ENCODE data around the gene PI4KA.
"Not testable (repeated sequence)": the region's sequence is repeated elsewhere in the genome, so short reads cannot be mapped to it uniquely, and the experiment has no call there.

Gene PI4KA

DNA sequence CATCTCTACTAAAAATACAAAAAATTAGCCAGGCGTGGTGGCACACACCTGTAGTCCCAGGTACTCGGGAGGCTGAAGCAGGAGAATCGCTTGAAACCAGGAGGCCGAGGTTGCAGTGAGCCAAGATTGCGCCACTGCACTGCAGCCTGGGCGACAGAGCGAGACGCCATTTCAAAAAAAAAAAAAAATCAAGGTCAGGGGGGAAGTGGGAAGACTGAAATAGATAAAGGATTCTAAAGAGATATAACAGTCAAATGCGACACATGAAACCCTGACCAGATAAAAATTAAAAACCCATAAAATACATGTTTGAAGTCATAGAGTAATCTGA is 89.2 kb downstream of the PI4KA start:
- H3K27ac Mint-ChIP-seq: not testable (repeated sequence)

DNA sequence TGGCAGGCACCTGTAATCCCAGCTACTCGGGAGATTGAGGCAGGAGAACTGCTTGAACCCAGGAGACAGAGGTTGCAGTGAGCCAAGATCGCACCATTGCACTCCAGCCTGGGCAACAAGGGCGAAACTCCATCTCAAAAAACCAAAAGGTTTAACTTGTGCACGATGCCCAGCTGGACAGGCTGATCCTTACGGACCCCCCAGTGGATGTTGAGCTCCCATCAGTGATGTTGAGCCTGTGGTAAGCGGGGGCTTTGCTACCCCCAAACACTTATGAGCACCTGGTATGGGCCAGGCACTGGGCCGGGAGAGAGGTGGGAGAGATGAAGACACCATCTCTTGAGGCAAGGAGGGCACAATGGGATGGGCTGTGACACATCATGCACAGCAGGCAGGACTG is 92.1 kb downstream of the PI4KA start:
- DNase-seq: no peak
- ATAC-seq: no peak
- Mint-ChIP-seq H3K27me3 (no peaks in the 10 kb centered on the region), H3K27ac (no peak overlapping the region), H3K4me1 (peaks cover 11% of the 10 kb centered on the region), H3K9me3 (no peaks in the 10 kb centered on the region), H3K4me3 (no peak overlapping the region)

More for the DNA sequence above, 89.2 kb downstream of the PI4KA start:
- not testable (repeated sequence) for ATAC-seq, H3K27me3 Mint-ChIP-seq, H3K9me3 Mint-ChIP-seq, DNase-seq, H3K4me3 Mint-ChIP-seq
- peaks cover 11% of the 10 kb centered on the region for H3K4me1 Mint-ChIP-seq

DNA sequence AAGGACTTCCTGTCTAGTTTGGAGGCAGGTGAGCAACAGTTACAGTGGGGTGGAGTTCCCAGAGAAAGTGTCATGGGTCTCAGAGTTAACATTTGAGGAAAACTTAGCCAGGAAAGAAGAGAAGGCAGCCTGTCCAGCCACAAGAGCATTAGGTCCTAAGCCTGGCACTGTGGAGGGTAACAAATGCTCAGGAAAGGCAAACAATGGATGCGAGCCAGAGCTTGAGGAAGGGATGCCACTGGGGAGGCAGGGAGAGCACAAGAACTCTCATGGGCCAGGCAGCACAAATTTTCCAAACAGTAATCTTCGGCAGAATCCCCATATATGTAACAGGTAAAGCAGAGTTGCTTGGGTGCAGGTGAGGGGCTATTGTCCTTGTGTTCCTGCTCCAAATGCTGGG is 92.7 kb downstream of the PI4KA start:
- H3K9me3 Mint-ChIP-seq: no peaks in the 10 kb centered on the region

DNA sequence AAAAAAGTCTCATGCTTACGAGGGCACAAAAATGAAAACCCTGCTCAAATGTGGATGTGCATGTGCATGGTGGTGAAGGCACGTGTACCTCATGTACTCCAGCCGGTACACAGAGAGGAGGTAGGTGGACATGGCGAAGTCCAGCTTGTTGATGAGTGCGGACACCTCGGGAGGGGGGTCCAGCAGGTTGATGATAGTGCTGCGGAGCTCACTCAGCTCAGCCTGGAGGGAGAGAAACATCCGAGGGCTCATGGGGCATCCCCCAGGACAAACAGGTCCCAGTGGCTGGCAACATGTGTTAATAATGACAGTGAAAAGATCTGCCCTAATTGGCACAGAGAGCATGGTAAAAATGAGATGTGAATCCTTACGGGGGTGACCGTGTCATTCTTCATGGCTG is 93.9 kb downstream of the PI4KA start:
- Mint-ChIP-seq H3K4me1 (peaks cover 11% of the 10 kb centered on the region), H3K27ac (peak overlapping the region in 1 of 2 donors; percentile 15), H3K9me3 (no peaks in the 10 kb centered on the region)

More for the DNA sequence above, 92.7 kb downstream of the PI4KA start:
- no peak for ATAC-seq
- no peak overlapping the region for H3K4me3 Mint-ChIP-seq
- no peak for DNase-seq
- H3K27me3 Mint-ChIP-seq: no peaks in the 10 kb centered on the region
- H3K27ac Mint-ChIP-seq: no peak overlapping the region
- H3K4me1 Mint-ChIP-seq: peaks cover 11% of the 10 kb centered on the region

DNA sequence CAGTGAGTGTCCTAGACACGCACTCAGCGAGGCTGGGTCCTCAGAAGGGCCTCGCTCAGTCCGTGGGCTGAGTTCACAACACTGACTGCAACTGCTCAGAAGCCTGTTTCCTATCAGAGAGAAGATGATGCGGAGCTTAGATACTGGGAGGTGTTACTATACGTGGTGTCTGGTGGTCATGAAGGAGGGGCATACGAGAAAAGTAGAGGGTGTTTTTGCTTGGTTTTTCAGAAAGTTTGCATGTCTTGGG is 94.2 kb downstream of the PI4KA start:
- Mint-ChIP-seq H3K4me1 (peaks cover 11% of the 10 kb centered on the region), H3K4me3 (no peak overlapping the region), H3K9me3 (no peaks in the 10 kb centered on the region), H3K27ac (peak overlapping the region in 1 of 2 donors; percentile 15), H3K27me3 (no peaks in the 10 kb centered on the region)
- no peak for DNase-seq
- no peak for ATAC-seq

More for the DNA sequence above, 93.9 kb downstream of the PI4KA start:
- Mint-ChIP-seq H3K4me3 (no peak overlapping the region), H3K27me3 (no peaks in the 10 kb centered on the region)
- DNase-seq (no peak), ATAC-seq (no peak)

DNA sequence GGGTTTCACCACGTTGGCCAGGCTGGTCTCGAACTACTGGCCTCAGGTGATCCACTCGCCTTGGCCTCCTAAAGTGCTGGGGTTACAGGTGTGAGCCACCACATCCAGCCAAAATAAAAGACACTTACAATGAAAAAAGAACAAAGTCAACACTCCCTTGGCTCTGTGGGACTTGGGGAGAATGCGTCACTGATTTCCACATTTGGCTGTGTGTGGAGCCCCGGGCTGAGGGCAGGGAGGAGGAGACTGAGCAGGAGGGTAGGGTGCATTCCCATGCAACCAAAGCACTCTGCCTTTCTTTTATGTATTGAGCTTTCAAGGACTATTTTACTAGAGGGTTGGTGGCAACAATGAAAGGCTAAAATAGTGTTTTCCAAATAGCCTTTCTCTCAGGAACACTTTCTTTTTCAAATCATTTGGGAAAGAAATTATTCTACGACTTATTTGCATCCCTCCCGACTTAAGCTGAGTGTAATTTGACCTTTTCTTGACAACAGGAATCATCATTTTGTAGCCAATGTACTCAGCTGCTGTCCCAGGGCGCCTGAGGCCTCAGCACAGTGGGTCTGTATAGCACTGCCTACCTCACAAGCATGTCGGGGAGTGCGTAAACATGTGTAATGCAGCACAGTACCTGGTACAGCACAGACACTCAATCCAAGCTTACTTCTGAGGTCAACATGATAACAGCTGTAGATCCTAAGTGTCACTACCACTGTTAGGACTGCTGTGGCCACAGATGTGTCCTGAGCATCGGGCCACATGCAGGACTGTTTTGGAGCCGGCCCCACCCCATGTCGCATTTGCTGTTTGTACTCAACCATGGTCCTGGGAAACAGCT is 94.8 kb downstream of the PI4KA start:
- Mint-ChIP-seq H3K27me3 (no peaks in the 10 kb centered on the region), H3K4me3 (no peak overlapping the region), H3K4me1 (peaks cover 6% of the 10 kb centered on the region), H3K9me3 (no peaks in the 10 kb centered on the region), H3K27ac (no peak overlapping the region)
- ATAC-seq (no peak), DNase-seq (no peak)

DNA sequence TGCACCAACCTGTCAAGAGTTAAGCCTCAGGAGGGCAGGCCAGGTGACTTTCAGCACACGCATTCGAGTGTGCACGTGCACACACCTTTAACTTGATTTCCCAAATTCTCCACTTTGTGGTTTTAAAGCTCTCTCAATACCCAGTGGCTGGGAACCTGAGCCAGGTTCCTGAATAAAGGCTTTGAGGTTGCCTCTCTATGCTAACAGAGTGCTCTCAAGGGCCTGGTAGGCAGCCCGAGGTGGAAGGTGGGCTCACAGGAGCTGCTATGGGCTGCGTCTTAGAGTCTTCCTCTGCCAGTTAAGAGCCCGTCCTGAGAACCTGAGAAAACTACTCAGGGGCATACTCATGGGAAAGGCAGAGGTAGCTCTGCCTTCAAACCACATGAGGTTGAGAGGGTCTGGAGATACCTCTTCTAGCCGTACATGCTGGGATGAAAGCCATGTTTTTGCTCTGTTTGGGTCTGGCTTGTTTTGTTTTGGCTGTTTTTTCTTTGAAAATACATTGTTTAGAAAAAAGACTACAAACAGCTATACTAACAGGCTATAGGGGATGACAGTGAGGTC is 96.3 kb downstream of the PI4KA start:
- Mint-ChIP-seq H3K27me3 (no peaks in the 10 kb centered on the region), H3K9me3 (no peaks in the 10 kb centered on the region), H3K4me1 (no peaks in the 10 kb centered on the region), H3K27ac (no peak overlapping the region), H3K4me3 (no peak overlapping the region)
- DNase-seq (no peak), ATAC-seq (no peak)

DNA sequence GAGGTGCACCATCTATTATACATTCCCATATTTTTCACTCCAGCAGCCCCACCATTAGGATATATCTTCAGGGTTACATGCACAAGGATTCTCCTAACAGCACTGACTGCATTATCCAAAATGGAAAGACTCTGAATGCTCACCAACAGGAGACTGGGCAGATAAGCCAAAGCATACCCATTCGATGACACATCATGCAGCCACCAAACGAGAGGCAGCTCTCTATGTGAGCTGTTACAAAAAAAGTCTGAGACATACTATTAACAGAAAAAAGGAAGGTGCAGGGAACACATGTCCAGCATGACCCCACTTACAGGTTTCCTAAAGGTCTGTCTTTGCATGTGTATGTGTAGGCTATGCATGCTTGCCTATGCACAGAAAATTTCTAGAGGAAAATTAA is 97.1 kb downstream of the PI4KA start:
- DNase-seq: no peak
- ATAC-seq: no peak

DNA sequence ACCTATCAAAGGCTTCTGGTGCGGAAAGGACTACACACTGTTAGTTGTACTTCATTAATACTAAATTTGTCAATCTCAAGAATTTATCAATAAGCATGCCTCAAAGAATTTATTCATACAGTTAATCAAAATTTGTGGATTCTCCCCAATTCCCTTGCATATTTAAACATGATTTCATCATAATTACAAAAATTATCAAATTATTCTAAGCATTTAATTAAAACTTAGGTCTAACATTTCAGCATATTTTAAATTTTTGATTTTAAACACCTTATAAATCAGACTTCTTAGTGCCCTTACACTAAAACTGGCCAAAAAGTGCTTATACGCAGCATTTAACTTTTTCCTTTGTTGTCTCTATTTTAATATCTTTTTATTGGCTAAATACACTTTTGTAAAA is 98.5 kb downstream of the PI4KA start:
- no peaks in the 10 kb centered on the region for H3K4me1 Mint-ChIP-seq
- H3K4me3 Mint-ChIP-seq: no peak overlapping the region
- no peak for ATAC-seq
- DNase-seq: no peak
- no peaks in the 10 kb centered on the region for H3K27me3 Mint-ChIP-seq
- no peaks in the 10 kb centered on the region for H3K9me3 Mint-ChIP-seq
- no peak overlapping the region for H3K27ac Mint-ChIP-seq

More for the DNA sequence above, 97.1 kb downstream of the PI4KA start:
- Mint-ChIP-seq H3K4me1 (no peaks in the 10 kb centered on the region), H3K27ac (no peak overlapping the region), H3K27me3 (no peaks in the 10 kb centered on the region), H3K4me3 (no peak overlapping the region), H3K9me3 (no peaks in the 10 kb centered on the region)

DNA sequence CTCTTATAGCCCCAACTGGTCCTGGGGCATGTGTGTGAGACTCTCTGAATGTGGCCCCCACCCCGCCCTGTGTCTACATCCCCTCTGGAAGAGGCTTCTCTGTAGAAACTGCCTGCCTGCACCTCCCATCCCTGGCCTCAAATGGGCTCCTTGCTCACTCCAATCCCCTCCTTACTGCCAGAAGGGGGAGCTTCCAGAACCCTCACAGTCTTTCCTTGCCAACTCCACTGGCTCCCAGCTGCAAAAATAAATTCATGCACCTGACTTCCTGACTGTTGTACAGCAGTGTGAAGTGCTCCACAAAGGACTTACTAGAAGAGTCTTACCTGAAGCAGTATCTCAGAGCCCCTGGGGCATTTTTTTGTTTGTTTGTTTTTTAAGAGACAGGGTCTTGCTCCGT is 99.9 kb downstream of the PI4KA start:
- Mint-ChIP-seq H3K4me3 (no peak overlapping the region), H3K27me3 (no peaks in the 10 kb centered on the region), H3K4me1 (no peaks in the 10 kb centered on the region), H3K27ac (no peak overlapping the region), H3K9me3 (no peaks in the 10 kb centered on the region)
- no peak for DNase-seq
- no peak for ATAC-seq

DNA sequence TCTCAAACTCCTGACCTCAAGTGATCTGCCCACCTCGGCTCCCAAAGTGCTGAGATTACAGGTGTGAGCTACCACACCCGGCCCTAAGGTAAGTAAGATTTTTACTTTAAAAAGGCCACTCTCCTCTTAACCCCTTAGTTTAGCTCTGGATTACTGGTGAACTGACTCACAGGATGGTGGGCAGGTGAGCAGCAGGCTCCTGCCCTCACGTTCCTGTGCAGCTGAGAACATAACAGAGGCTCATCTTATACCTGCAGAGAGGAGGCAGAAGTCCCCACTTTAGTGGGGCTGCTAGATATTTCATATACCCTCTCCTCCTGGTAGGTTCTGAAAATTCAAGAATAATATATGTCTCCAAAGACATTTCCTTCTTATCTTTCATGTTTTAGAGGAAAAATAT is 101.8 kb downstream of the PI4KA start:
- ATAC-seq (no peak), DNase-seq (no peak)
- peak overlapping the region in 1 of 2 donors; percentile 54 for H3K27ac Mint-ChIP-seq
- no peaks in the 10 kb centered on the region for H3K9me3 Mint-ChIP-seq
- H3K4me1 Mint-ChIP-seq: no peaks in the 10 kb centered on the region
- H3K27me3 Mint-ChIP-seq: no peaks in the 10 kb centered on the region
- no peak overlapping the region for H3K4me3 Mint-ChIP-seq

DNA sequence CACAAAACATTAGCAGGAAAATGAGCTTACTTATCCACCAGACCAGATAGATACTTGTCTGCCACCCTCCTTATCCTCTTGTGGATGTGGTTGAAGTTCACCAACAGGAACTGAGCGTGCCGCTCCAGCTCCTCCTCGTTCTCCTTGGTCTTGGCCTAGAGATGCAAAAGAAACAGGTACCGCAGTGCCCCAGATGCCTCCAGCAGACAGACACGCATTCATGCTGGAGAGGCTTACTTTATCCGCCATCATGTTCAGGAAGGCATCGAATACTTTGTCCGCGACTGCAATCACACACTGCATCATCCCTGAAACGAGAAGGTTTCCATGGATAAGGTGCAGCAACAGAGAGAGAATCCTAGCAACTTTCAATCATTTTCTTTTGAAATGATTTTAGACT is 105.7 kb downstream of the PI4KA start:
- DNase-seq (no peak), ATAC-seq (no peak)
- H3K4me1 Mint-ChIP-seq: peaks cover 34% of the 10 kb centered on the region
- peak overlapping the region in 1 of 2 donors; percentile 49 for H3K27ac Mint-ChIP-seq
- H3K9me3 Mint-ChIP-seq: no peaks in the 10 kb centered on the region
- H3K4me3 Mint-ChIP-seq: no peak overlapping the region
- no peaks in the 10 kb centered on the region for H3K27me3 Mint-ChIP-seq

DNA sequence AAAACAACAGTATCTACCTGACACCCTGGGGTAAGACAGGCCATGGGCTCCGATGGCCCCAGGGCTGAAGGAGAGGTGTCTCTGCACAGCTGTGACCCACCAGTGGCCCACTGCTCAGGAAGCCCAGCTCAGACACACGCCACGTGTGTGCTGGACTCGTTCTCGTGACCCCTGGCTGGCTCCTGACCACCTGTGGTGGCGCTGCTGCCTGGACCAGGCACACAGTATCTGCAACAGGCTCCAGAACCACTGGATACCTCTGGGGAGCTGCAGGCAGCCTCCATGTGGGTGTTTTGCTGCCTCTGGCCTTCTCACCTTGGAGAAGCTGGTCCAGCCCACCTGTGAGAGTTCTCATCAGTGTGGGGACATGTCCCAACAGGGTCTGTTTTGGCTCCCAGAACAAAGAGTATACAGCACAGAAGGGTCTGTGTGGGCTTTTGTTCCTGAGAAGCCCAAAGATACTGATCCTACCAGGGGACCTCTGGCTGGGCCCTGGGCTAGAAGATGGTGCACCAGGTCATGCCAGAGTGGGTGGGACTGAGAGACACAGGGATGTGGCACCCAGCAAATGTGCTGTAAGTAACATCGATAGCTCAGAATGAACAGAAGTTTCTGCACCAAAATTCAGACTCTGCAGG is 106.4 kb downstream of the PI4KA start:
- H3K4me1 Mint-ChIP-seq: peaks cover 34% of the 10 kb centered on the region
- ATAC-seq: no peak
- no peak overlapping the region for H3K4me3 Mint-ChIP-seq
- H3K9me3 Mint-ChIP-seq: no peaks in the 10 kb centered on the region
- no peak overlapping the region for H3K27ac Mint-ChIP-seq
- H3K27me3 Mint-ChIP-seq: no peaks in the 10 kb centered on the region
- no peak for DNase-seq

DNA sequence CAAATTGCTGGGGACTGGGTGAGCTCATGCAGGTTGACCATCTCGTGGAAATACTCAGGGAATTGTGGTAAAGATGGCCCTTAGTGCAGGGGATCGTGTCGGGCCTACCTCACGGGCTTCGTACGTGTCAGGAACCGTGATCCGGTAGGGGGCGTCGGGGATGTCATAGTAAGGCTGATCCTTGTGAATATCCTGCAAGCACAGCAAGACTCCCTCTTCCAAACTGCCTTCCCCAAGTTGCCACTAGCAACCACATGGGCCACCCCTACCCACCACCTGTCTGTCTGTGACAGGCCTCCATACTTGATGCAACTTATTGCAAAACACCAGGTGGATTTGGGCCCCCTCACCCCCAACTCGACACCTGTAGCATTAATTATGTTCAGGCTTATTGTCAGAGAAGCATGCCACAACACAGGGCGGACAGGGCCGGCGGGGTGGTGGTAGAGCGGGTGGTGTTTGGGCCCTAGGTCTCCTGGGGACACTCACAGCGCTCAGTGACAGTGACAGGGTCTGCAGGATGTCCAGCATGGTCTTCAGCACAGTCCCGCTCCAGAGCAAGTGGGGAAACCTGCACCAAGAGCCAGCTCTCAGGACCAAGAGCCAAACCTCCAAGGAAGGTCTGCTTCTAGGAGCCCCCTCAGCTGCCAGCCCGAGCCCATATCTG is 107.3 kb downstream of the PI4KA start:
- Mint-ChIP-seq H3K27me3 (no peaks in the 10 kb centered on the region), H3K4me3 (no peak overlapping the region), H3K27ac (peak overlapping the region in 1 of 2 donors; percentile 52), H3K4me1 (peaks cover 34% of the 10 kb centered on the region), H3K9me3 (no peaks in the 10 kb centered on the region)
- no peak for ATAC-seq
- DNase-seq: no peak

DNA sequence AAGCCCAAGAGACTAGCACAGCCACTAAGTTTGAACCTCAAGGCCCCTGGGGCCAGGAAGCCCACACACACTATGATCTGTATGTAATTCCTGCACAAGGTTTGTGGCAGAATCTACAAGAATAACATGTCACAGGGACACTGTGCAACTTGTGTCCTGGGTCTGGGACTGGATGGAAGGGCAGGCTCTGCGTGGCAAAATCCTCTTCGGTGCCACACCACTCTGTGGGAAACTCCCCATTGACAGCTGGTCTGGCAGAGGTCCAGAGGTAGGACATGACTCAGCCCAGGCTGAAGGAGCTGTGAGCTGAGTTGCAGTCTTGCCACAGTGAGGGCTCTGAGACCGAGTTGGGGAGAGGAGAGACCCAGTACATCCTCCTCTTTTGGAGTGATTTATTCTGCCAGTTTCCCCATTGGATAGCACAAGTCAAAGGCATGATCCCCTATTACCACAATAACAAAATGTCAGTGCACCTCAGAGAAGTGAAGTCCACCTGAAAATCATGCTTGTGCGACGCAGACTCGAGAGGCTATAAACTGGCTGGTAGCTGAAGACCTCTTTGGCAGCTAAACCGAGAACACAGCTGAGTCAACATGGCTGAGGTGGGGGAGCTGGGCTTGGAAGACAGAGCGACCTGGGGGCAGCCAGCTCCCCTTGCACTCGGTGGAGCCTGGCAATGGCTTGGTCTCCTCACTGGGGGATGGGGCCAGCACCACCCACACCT is 108.0 kb downstream of the PI4KA start:
- DNase-seq (peak; percentile 31 to 51), ATAC-seq (peak; percentile 94)
- Mint-ChIP-seq H3K4me1 (peaks cover 34% of the 10 kb centered on the region), H3K9me3 (no peaks in the 10 kb centered on the region), H3K4me3 (no peak overlapping the region), H3K27ac (peak overlapping the region; percentile 27 to 52), H3K27me3 (no peaks in the 10 kb centered on the region)
